ENCODE data around the gene LDHAL6A. TPM values are rescaled to one million over a fixed set of nuclear protein-coding genes. Genes with fewer than 3 reads are reported as not detected.

LDHAL6A gene
- total and polyA plus RNA-seq, 2 donors (not counting 3 experiments of a cell fraction or from before 2014, with no cell fraction given) = not detected

DNA sequence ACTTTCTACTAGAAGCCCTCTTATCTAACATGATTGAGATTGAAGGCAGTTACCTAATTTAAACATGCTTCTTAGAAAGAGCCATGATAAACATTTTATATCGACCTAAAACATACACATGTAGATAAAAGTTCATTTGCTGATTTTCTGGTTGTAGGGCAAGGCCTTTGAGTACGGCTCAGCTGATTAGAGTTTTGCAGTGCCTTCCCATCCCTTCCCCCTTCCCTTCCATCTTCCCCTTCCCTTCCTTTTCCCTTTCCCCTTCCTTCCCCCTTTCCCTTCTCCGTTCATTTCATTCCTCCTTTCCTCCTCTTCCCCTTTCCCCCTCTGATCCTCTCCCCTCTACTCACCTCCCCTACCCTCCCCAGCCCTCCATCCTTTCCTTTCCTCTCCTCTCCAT, 39.2 kb upstream of the LDHAL6A start:
- intact Hi-C loops (cut with micrococcal nuclease) = no loop called here
- FAIRE-seq (no peak), DNase-seq (ENCODE audit: low read depth, low spot score) (no peak)
- dilution Hi-C loops (cut with MboI; ENCODE audit: extremely low pct_ligation_motif_present, low sequenced_read_pairs) = no loop called here
- no peaks in the 10 kb centered on the region for H3K9me3 ChIP-seq (replicated peaks; ENCODE audit: control insufficient read depth, insufficient read depth, low read length)
- H3K27ac ChIP-seq (ENCODE audit: insufficient read depth, low read depth, low read length) = no peak overlapping the region
- no peaks in the 10 kb centered on the region for H3K9me1 ChIP-seq (replicated peaks; ENCODE audit: control insufficient read depth, extremely low read depth, insufficient read depth, low read length)
- H3K4me2 ChIP-seq (ENCODE audit: insufficient read depth, low read length) = no peak overlapping the region
- H3K27me3 ChIP-seq (ENCODE audit: control insufficient read depth in 2 of 2, insufficient read depth in 2 of 2, low read length in 2 of 2) = no peaks in the 10 kb centered on the region
- H3K79me2 ChIP-seq (ENCODE audit: control insufficient read depth, insufficient read depth, low read length) = no peaks in the 10 kb centered on the region
- no TSS peak for BruUV-seq (replicated peaks)
- H2AFZ ChIP-seq (ENCODE audit: low read depth, low read length) = no peak overlapping the region
- no peak overlapping the region for H3K4me3 ChIP-seq (replicated peaks in 1 of 3; ENCODE audit: insufficient read depth in 1 of 3, low read depth in 1 of 3, low read length in 3 of 3)
- H3K9ac ChIP-seq (replicated peaks; ENCODE audit: extremely low read depth, insufficient read depth, low read length) = no peak overlapping the region
- no peaks in the 10 kb centered on the region for H3K36me3 ChIP-seq (ENCODE audit: control insufficient read depth in 2 of 2, extremely low read depth in 1 of 2, insufficient read depth in 2 of 2, low read length in 2 of 2)
- ChIA-PET POLR2A (no interaction called here), CTCF (no interaction called here)
- TF ChIP-seq, protein P1, sequence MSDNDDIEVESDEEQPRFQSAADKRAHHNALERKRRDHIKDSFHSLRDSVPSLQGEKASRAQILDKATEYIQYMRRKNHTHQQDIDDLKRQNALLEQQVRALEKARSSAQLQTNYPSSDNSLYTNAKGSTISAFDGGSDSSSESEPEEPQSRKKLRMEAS (IDR thresholded peaks at IDR 0.05; ENCODE audit: insufficient read depth, insufficient read length) = no peak
- TF ChIP-seq POLR2AphosphoS5 (IDR thresholded peaks at IDR 0.05; ENCODE audit: insufficient read depth, low read depth, low read length) = no peak
- TF ChIP-seq FOS (IDR thresholded peaks at IDR 0.05; ENCODE audit: borderline replicate concordance, insufficient read depth, low read length) = no peak
- TF ChIP-seq, protein P2, sequence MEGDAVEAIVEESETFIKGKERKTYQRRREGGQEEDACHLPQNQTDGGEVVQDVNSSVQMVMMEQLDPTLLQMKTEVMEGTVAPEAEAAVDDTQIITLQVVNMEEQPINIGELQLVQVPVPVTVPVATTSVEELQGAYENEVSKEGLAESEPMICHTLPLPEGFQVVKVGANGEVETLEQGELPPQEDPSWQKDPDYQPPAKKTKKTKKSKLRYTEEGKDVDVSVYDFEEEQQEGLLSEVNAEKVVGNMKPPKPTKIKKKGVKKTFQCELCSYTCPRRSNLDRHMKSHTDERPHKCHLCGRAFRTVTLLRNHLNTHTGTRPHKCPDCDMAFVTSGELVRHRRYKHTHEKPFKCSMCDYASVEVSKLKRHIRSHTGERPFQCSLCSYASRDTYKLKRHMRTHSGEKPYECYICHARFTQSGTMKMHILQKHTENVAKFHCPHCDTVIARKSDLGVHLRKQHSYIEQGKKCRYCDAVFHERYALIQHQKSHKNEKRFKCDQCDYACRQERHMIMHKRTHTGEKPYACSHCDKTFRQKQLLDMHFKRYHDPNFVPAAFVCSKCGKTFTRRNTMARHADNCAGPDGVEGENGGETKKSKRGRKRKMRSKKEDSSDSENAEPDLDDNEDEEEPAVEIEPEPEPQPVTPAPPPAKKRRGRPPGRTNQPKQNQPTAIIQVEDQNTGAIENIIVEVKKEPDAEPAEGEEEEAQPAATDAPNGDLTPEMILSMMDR (IDR thresholded peaks at IDR 0.05; ENCODE audit: extremely low read depth in 1 of 2, insufficient read depth in 1 of 2, low read depth in 1 of 2, low read length in 2 of 2) = no peak
- H4K20me1 ChIP-seq (replicated peaks; ENCODE audit: control insufficient read depth, extremely low read depth, insufficient read depth, low read length) = no peaks in the 10 kb centered on the region
- peaks cover 3% of the 10 kb centered on the region for H3K4me1 ChIP-seq (ENCODE audit: control insufficient read depth, extremely low read depth, insufficient read depth, low read length)

DNA sequence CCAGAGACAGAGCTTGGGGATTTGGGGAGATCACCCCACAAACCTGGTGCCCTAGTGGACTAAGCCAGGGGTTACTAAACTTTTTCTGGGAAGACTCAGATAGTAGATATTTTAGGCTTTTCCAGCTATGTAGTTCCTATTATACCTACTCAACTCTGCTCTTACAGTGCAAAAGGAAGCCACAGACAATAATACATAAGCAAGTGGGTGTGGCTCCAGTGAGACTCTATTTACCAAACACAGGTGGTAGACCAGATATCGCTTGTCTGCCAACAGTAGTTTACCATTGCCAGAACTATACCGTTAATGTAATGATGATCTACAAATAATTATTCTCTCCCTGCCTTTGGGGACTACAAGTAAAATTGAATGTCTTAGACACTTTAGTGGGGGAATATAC, 36.6 kb upstream of the LDHAL6A start:
- Histone ChIP-seq H3K9ac (replicated peaks; ENCODE audit: extremely low read depth, insufficient read depth, low read length) (no peak overlapping the region), H3K27me3 (ENCODE audit: control insufficient read depth in 2 of 2, insufficient read depth in 2 of 2, low read length in 2 of 2) (no peaks in the 10 kb centered on the region), H3K4me3 (replicated peaks in 1 of 3; ENCODE audit: insufficient read depth in 1 of 3, low read depth in 1 of 3, low read length in 3 of 3) (no peak overlapping the region), H2AFZ (ENCODE audit: low read depth, low read length) (no peak overlapping the region), H3K9me1 (replicated peaks; ENCODE audit: control insufficient read depth, extremely low read depth, insufficient read depth, low read length) (no peaks in the 10 kb centered on the region), H4K20me1 (replicated peaks; ENCODE audit: control insufficient read depth, extremely low read depth, insufficient read depth, low read length) (no peaks in the 10 kb centered on the region), H3K4me2 (ENCODE audit: insufficient read depth, low read length) (no peak overlapping the region), H3K9me3 (replicated peaks; ENCODE audit: control insufficient read depth, insufficient read depth, low read length) (no peaks in the 10 kb centered on the region), H3K79me2 (ENCODE audit: control insufficient read depth, insufficient read depth, low read length) (no peaks in the 10 kb centered on the region), H3K4me1 (ENCODE audit: control insufficient read depth, extremely low read depth, insufficient read depth, low read length) (peaks cover 3% of the 10 kb centered on the region), H3K27ac (ENCODE audit: insufficient read depth, low read depth, low read length) (no peak overlapping the region), H3K36me3 (ENCODE audit: control insufficient read depth in 2 of 2, extremely low read depth in 1 of 2, insufficient read depth in 2 of 2, low read length in 2 of 2) (no peaks in the 10 kb centered on the region)
- FAIRE-seq = no peak
- TF ChIP-seq POLR2AphosphoS5 (IDR thresholded peaks at IDR 0.05; ENCODE audit: insufficient read depth, low read depth, low read length) = no peak
- no peak for TF ChIP-seq FOS (IDR thresholded peaks at IDR 0.05; ENCODE audit: borderline replicate concordance, insufficient read depth, low read length)
- no peak for TF ChIP-seq POLR2A (IDR thresholded peaks at IDR 0.05; ENCODE audit: low read depth, low read length)
- no peak for TF ChIP-seq MYC (IDR thresholded peaks at IDR 0.05; ENCODE audit: low read depth, low read length)
- TF ChIP-seq JUN (IDR thresholded peaks at IDR 0.05; ENCODE audit: borderline replicate concordance, insufficient read depth, insufficient read length, low read depth) = no peak
- TF ChIP-seq, protein P1 (IDR thresholded peaks at IDR 0.05; ENCODE audit: insufficient read depth, insufficient read length) = no peak
- TF ChIP-seq, protein P2 (IDR thresholded peaks at IDR 0.05; ENCODE audit: extremely low read depth in 1 of 2, insufficient read depth in 1 of 2, low read depth in 1 of 2, low read length in 2 of 2) = no peak
- TF ChIP-seq GATA2 (IDR thresholded peaks at IDR 0.05; ENCODE audit: insufficient read depth, insufficient read length, low read depth, low read length) = no peak
- no peak for TF ChIP-seq EZH2 (IDR thresholded peaks at IDR 0.05; ENCODE audit: borderline replicate concordance, low read depth, low read length, severe bottlenecking)
- BruUV-seq (replicated peaks) = no TSS peak
- POLR2A ChIA-PET = no interaction called here
- CTCF ChIA-PET = interaction anchor here (1.4 kb wide), 1 partner anchor 9 kb away, joined by 4 read pairs; no protein-coding TSS in a partner anchor
- no peak for DNase-seq (ENCODE audit: low read depth, low spot score)
- dilution Hi-C loops (cut with MboI; ENCODE audit: extremely low pct_ligation_motif_present, low sequenced_read_pairs) (no loop called here), intact Hi-C loops (cut with micrococcal nuclease) (no loop called here)
